Stimulated activated naive CD8-positive, alpha-beta T cell treated with anti-CD3 and anti-CD28 coated beads, Interleukin-15, Interleukin-2, amounts not matched to agents 100 U/mL and 50 U/mL, for 24 hours (primary cell): ENCODE data around the gene DAP.
"Not testable (repeated sequence)": the region's sequence is repeated elsewhere in the genome, so short reads cannot be mapped to it uniquely, and the experiment has no call there.

Source experiments
- ATAC-seq: fragments of 150-1000 bp; cut with Tn5 transposase; one replicate; pipeline ENCODE4 v1.10.0; 2021
- DNase-seq: peaks from one replicate; pipeline ENCODE4 v3.0.0; 2021

Gene DAP, protein sequence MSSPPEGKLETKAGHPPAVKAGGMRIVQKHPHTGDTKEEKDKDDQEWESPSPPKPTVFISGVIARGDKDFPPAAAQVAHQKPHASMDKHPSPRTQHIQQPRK

DNA sequence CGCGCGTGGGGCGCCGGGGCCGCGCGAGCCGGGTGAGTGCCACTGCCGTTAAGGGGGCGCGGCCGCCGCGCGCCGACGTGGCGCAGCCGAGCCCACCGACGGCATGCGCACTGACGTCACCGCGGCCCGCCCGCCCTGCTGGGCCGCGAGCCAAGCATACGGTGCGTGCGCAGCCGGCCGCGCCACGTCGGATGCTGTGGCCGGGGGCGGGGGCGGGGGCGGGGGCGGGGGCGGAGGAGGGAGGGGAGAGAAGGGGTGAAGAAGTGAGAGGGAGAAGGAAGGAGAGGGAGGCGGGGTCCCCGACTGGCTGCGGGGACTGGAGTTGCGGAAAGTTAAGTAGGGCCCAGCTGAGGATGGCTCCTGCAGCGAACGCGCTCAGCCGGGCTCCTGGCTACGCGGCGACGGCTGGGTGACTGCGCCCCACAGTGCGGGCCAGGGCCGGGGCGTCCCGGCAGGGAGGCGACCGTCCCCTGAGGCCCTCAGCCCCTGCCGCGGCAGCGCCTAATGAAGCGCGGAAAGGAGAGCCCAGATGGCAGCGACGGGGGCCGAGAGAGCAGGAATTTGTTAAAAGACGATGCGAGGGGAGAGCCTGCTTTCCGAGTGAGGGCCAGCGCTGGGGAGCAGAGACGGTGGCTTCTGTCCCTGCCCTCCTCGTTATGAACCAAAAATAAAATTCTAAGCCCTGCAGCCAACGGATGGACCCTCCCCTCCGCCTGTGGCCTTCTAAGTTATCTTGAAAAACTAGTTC is at the start of gene DAP:
Gene DAP (minus strand): TSS at position 50 of the 748 bp plus-strand sequence. CDS start 166 bp downstream, outside the sequence.
- ATAC-seq, result peak; percentile 86
- peak; percentile 91 for DNase-seq

DNA sequence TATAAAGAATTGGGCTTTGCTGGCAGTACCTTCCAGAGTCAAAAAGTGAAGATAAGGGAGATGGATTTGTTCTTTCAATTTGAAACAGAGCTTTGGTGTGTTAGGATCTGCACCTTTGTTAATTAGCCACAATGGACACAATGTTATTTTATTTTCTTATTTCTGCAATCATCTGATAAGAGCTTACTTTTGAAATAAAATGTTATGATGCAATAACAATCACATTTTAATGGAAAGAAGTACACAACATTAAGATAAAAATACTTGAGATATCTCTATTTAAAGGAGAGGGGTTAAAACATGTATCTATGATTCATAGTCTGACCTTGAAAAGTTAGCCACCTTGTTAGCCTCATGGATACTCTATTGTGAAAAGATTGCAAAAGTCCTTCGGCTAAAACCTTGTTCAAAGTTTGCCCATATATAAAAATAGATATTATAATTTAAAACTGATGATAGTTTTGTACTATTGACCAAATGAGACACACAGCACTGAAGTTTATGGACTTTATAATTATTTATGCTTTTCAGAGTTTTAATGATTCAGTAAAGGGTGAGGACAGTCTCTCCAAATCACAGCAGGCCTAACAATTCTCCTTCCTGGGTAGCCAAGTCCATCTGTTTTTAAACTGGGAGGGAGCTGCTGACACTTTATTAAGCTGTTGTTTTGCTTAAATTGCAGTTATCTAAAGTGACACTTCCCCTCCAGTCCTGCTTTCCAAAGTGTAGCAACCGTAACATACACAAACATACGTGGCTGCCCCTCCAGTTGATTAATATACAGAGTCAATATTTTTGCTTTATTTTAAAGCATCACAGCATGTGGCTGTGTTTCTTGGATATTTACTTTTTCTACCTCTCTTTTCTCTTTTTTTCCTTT is 47.6 kb upstream of the DAP start:
- ATAC-seq, result no peak
- DNase-seq, result no peak

- no peak for DNase-seq
- ATAC-seq, result no peak
Observed at GRCh38 chr5:10801931-10802666, 41.1 kb upstream of the DAP start.

DNA sequence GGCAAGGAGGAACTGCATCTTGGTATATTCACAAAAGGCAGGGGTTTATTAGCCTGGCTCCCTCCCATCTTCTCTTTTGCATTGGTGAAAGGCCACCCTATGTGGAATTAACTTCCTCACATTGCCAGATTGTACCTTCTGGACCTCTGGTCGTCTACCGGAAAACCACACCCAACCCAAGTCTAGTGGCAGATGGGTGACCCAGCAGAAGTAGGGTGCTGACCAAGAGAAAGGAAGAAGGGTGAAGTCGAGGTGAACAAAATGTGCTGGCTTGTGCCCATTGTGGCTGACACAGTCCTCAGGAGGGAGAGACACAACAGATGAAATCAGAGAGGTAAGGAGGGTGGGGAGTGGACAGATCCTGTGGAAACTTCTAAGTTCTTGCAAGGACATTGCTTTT is 39.8 kb upstream of the DAP start:
- ATAC-seq, result no peak
- no peak for DNase-seq

DNA sequence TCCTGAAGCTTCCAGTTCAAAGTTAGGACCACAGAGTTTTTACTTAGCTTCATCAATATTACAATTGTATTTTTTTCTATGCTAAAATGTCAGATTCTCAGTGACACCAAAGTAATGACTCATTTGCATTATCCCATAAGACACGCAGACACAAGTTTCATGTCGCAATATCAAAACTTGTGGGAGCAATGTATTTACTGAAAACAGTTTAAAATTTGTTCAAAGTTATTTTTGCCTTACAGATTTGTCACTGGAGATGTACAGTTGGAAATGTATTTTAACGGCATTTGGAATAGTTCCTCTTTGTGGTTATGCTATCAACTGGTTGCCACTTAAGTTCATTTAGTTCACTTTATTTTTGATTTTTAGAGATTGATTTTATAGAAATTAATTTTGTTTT is 36.2 kb upstream of the DAP start:
- no peak for ATAC-seq
- no peak for DNase-seq

DNA sequence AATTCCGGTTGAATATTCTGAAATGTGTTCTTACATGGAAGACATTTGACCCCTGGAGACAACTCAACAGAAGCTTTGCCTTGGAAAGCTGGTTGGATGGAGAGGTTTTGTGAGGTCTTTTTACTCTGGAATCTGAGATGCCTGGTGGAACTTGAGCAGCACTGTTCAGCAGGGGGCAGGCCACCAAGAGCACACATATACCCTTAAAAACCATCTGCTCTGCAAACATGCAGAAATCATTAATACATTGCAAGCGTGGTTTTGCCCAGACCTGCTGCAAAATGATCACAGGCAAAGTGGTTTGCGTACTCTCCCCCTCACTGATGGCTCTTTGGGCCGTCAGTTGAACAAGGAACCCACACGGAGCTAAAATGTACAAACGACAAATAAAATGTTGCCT is 32.8 kb upstream of the DAP start:
- DNase-seq (no peak), ATAC-seq (no peak)

DNA sequence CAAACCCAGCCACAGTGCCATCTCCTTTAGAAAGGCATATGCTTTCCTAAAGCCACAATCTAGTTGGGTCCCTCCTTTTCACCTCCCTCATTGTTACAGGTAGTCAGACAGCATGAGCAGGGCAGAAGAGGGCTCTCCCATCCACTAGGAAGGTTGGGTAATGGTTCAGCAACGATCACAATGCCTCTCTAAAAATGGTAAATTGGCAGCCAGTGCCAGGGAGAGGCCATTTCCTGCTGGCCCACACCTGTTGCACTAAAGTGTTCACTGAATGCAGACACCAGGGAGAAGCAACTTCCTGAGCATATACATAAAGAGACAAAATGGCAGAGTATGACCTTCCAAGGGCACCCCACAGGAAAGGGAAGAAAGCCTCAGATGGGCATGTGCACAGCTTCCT is 31.3 kb upstream of the DAP start:
- DNase-seq, result no peak
- ATAC-seq, result no peak

DNA sequence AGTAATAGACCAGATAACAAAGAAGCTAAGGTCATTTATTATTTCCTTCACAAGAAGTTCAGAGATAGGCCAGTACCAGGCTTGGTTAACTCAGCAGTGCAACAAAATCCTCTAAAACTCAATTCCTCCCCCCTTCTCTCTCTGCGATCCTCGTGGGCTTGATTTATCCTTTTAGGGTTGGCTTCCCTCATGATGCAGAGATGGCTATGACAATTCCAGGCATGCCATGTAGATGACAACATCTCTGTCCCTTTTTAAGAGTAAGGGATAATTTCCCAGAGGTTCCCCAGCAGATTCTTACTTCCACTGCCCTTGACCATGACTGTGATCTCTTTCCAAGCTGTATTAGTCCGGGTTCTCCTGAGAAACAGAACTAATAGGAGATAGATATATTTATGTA is 28.7 kb upstream of the DAP start:
- no peak for DNase-seq

GRCh38 chr5:10789021-10789420 is 28.0 kb upstream of the DAP start:
- DNase-seq (no peak), ATAC-seq (no peak)

More for the DNA sequence above, 28.7 kb upstream of the DAP start:
- ATAC-seq, result no peak

DNA sequence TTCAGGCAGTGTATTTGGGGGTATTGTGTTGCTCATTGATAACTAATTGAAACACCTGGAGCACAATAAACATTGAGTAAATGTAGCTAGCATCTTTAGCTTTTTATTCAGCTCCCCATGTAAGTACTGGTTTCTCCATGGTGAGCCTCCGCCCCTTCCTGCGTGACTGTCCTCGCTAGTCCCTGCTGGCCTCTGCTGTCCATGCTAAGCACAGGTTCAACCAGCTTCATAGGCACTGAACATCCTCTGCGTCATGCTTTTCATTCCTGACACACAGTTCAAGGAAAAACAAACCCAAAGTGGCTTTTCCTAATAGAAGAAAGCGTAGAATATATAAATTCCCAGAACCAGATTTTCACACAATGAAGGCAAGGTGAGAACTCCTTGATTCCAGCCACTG is 27.3 kb upstream of the DAP start:
- ATAC-seq, result no peak

GRCh38 chr5:10786835-10787234 is 25.8 kb upstream of the DAP start:
- DNase-seq (no peak), ATAC-seq (no peak)

More for the DNA sequence above, 27.3 kb upstream of the DAP start:
- DNase-seq, result no peak

DNA sequence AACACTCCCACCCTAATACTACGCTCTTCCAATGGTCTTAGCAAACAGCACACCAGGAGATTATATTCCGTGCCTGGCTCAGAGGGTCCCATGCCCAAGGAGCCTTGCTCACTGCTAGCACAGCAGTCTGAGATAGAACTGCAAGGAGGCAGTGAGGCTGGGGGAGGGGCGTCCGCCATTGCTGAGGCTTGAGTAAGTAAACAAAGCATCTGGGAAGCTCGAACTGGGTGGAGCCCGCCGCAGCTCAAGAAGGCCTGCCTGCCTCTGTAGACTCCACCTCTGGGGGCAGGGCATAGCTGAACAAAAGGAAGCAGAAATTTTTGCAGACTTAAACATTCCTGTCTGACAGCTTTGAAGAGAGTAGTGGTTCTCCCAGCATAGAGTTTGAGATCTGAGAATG is 19.2 kb upstream of the DAP start:
- DNase-seq, ATAC-seq: not testable (repeated sequence)

DNA sequence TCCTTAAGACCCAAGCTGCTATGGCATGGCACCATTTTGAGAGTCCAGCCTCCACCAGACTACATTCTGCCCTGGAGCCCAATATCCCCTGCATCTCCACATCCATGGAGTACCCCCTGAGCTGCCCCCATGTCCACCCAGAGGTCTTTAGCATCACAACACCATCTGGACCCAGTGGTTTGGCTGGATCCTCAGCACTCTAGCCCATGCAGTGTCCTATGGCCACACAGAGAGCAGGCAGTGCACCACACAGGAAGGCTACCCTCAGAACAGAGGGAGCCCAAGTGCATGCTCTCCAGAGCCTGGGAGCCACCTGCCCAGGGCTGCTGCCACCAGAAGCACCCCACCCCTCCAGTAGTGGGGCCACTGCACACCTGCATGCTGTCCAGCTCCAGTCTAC is 18.6 kb upstream of the DAP start:
- DNase-seq, result no peak
- ATAC-seq, result no peak

- DNase-seq (no peak), ATAC-seq (no peak)
Observed at GRCh38 chr5:10778179-10778910, 17.3 kb upstream of the DAP start.

GRCh38 chr5:10775646-10776045 is 14.6 kb upstream of the DAP start:
- no peak for ATAC-seq
- DNase-seq, result no peak

- ATAC-seq, result no peak
- DNase-seq, result no peak
Observed at GRCh38 chr5:10772901-10773585, 12.0 kb upstream of the DAP start.

GRCh38 chr5:10768328-10768899 is 7.4 kb upstream of the DAP start:
- no peak for DNase-seq
- no peak for ATAC-seq

- ATAC-seq (no peak), DNase-seq (no peak)
Observed at GRCh38 chr5:10762776-10763500, 1.9 kb upstream of the DAP start.

DNA sequence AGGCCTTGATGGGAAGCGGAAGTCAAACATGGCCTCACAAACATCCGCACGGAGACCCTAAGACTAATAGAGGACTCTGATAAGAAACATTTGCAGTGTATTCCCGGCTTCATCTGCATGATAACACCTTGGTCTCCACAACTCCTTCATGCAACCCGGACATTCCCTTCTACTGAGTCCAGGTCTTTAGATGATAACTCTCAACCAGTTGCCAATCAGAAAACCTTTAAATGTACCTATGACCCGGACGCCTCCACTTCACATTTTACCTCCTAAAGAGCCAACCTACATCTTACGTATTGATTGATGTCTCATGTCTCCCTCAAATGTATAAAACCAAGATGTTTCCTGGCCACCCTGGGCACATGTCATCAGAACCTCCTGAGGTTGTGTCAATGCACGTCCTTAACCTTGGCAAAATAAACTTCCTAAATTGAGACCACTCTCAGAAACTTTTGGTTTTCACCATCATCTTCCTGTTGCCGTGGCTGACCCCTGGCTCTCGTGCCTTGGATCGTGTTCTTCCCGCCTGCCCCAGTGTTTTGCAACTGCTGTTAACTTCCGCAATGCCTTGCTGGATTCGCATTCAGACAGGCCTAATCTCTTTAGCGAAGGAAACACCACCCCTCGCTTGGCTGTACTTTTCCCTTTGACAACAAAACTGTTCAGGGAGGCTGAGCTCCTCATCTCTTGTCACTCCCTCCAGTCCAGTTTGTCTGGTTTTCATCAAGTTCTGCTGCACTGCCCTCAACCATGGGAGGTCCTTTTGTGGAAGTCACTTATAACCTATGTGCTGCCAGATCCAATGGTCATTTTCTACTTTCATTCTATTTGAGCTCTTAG is 1.1 kb upstream of the DAP start:
- no peak for ATAC-seq
- no peak for DNase-seq

DNA sequence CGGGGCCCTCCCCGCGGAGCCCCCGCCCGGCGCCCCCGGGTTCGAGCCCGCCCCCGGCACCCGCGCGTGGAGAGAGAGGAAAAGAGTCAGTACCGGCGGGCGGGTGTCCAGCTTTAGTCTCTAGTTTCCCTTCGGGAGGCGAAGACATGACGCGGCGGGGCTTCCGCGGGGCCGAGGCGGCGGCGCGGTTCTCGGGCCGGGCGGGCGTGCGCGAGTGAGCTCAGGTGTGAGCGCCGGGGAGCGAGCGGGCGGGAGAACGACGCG is 181 bp downstream of the DAP start:
- ATAC-seq, result no peak
- no peak for DNase-seq
